Glomerular visceral epithelial cell (primary cell): ENCODE data around the gene NOX5.
A peak's percentile ranks its signal among the peaks of the same experiment; 100 is the strongest.

Experiments used
- DNase-seq: peaks from one replicate; pipeline ENCODE4 v3.0.0-alpha.2; 2016; ENCODE audit errors: extremely low spot score

NOX5 gene

DNA sequence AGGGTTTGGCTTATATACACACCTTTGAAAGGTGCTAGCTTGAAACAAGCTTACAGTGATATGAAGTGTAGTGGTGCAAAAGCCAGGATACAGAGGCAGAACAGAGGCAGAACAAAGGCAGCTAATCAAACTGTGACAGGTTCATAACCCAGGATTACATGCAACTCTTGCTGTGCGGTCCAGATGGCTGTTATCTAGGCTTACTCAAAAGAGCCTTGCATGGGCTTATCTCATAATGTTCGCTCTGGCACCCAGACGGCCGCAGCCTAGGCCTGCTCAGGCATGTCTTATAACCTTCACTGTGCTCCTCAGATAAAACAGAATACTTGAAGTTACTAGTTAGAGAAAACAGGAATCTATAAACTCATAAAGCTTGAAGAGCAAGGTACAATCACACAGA is 22.8 kb upstream of the NOX5 start:
- DNase-seq: no peak

DNA sequence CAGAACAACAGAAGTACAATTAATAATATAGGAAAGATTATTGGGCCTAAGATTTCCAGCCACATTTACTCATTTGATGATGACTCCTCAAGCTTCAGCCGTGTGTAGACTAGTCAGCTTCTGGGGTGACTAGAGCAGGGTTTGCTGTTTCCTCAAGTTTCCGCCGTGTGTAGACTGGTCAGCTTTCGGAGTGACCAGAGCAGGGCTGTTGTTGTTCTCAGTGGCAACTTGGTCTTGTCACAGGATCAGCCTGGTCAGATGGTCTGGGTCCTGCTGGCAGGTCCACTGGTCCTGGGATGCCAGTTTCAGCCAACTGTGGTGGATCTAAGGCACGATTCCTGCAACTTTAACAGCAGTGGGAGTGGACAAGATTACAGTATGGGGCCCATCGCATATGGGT is 21.8 kb upstream of the NOX5 start:
- DNase-seq: no peak

GRCh38 chr15:68993276-68993675 is 21.2 kb upstream of the NOX5 start:
- DNase-seq: no peak

- DNase-seq: peak; percentile 7
These were observed 20.3 kb upstream of the NOX5 start for GRCh38 chr15:68994149-68994548.

GRCh38 chr15:68994981-68995761 is 19.3 kb upstream of the NOX5 start:
- no peak for DNase-seq

DNA sequence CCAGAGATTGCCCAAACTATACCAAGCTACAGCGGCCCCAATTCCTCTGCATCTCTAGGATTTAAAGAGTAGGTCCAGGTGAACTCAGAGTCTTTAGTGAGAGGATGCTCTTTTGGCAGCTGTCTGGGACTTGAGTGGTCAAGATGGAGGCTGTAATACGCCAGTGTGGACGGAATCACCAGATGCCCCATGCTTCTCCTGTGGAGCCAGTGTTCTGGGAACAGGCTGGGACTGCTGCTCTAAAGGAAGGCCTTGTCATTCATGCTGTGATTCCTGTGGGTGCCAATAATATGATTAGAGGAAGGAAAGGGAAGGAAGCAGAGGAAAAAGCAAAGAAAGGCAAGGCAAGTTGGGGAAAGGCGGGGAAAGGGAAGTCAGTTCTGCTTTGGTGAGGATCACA is 17.4 kb upstream of the NOX5 start:
- DNase-seq: no peak

- DNase-seq: no peak
These were observed 16.3 kb upstream of the NOX5 start for GRCh38 chr15:68997930-68998777.

DNA sequence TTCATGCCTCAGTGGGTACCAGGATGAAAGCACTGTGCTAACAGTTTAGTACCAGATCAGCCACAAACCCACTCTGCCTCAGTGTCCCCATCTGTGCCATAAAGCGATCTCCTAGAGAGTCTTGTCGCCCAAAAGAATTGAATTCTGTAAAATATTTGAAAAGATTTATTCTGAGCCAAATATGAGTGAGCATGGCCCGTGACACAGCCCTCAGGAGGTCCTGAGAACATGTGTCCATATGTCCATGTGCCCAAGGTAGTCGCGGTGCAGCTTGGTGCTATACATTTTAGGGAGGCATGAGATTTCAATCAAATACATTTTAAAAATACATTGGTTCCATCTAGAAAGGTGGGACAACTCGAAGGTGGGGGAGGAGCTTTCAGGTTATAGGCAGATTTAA is 15.4 kb upstream of the NOX5 start:
- no peak for DNase-seq

- DNase-seq: no peak
These were observed 14.4 kb upstream of the NOX5 start for GRCh38 chr15:69000091-69000490.

DNA sequence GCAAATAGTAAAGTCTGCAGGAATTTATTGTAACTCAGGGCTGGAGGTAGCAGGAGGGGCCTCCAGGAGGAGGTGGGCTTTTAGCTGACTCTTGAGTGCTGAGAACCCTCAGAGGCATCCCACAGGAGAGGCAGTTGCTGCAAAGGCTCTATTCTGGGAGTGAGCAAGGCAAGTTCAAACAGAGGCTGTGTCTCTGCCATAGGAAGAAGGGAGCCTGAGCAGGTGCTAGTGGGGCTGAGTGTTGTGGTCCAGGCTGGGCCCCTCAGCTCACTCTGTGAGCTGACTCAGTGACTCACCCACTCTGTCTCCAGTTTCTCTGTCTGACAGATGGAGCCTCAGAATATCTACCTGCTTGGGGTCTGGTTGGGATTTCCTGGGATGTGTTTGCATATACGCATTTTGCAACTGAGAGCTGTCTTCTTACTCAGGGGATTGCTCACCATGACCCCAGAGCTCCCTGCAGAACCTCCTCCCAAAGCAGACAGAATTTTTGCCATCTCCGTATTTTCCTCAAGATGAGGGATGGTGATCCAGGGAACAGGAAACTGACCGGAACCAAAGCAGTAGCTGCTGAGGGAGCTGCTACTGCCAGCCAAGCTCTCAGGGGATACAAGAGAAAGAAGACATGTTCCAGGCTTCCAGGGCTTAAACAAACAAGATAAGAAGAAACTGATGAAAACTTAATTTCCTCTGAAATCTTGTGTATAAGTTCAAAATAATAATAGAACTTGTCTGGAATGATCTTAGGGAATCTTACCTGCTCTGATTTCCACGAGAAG is 13.6 kb upstream of the NOX5 start:
- no peak for DNase-seq

DNA sequence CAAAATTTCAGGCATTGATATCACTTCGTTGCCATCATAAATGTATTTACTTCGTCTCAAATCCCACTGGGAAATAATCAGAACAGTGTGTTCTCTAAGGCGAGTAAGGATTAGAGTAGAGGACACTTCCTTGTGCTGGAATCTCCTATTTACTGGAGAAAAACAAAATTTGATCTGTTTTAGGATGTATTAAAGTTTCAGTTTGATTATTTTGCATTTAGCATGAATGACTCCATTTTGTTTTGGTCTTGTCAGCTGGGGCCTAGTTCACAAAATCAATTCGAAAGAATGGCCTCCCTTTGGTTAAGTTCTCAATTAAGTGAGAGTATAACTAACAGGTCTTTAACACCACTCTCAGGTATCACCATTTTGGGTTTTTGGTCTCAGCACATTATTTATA is 11.7 kb upstream of the NOX5 start:
- no peak for DNase-seq

DNA sequence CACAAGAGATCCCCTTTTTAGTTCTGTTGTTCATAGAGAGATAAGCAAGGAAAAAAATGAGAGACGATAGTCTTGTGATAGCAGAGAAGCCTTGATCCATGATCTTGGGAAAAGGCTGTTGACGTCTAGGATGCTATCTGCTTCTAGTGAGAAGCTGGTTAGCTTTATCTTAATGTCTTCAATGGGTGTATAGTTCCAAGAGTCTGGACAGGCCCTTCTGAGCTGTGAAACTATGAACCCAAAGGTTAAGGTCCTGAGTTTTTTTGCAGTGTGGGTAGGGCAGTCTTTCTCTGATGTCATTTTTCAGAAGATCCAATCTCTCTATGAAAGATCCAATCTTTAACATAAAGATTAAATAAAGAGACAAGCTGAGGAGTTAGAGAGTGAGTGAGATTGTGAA is 10.5 kb upstream of the NOX5 start:
- no peak for DNase-seq

DNA sequence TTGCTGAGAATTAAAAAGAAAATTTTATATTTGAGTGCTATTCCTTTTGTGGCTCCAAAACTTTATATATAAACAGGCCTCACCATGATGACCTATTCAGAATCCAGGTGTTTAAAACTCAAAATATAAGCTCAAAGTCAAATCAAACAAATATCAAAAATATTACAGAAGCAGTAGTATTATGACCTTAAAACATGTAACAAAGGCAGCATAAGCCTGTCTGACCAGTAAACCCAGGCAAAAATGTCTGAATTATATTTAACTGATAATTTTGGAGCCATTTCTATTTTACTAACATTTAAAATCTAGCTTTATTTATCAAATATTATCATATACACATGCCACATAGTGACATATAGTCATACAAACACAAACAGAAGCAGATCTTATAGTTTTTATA is 6.4 kb upstream of the NOX5 start:
- DNase-seq: no peak

GRCh38 chr15:69009341-69009740 is 5.2 kb upstream of the NOX5 start:
- DNase-seq: no peak

DNA sequence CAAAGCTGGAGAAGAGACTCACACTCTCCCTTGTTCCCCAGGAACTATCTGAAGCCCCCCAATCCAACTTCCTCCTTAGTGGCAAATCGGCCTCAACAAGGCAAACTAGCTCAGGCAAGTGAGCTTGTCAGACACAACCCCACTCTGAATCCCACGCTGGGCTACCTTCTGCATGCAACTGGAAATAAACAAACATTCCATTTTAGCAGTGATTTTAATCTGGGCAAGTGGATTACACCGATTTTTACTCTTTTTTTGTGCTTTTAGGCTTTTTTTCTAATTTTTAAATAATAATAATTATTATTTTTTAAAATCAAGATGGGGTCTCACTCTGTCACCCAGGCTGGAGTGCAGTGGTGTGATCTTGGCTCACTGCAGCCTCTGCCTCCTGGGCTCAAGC is 2.9 kb upstream of the NOX5 start:
- DNase-seq: no peak

DNA sequence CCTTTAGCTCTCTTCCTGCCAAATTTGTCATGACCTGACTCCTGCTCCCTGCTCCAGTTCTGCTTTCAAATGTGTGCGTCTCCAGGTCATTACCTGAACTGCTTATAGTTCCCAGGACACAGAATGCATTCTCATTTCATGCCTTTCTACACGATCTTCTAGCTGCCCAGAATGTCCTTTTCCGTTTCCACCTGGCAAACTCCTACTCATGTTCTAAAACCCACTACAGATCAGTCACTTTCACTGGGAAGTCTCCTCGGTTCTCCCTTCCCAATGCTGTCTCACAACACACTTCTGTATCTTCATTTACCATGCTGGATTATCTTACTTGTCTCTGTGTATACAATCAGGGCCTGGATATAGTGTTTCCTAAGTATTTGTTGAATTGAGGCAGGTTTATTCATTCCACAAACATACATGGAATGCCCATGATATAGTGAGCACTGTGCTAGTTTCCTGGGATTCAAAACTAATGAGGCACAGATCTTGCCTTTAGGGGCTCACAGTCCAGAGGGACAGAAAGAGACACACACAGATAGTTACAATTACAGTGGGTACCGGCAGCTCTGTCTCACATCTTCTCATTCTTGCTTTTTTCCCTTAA is 1.6 kb upstream of the NOX5 start:
- DNase-seq: no peak

DNA sequence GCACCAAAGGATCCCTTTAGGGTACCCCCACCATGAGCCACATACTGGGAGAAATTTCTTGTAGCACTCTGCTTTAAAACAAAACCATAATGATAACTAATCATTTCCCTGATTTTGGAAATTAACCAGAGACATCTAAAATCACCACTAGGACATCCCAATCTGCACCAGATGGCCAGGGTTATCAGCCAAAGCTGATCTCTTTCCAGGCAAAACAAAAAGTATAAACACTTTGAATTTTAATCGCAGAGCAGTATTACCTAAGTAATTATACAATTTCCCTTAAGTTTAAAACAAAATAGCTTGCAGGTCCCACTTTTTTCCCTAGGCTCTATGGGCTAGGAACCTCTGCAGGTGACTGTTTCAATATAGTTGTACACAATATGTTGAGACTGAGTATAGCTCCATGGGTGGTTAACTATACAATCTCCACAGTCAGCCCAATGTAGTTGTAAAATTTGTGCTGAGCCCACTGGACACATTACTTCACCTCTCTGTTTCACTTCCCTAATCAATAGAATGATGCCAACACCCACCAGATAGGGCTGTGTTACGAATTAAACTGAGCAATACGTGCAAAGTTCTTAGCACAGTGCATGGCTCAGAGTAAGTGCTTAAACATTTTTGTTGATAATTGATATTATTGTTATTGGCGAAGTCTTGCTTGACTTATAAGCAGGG is 629 bp upstream of the NOX5 start:
- no peak for DNase-seq

- no peak for DNase-seq
These were observed 1.1 kb downstream of the NOX5 start for GRCh38 chr15:69015591-69015990.

DNA sequence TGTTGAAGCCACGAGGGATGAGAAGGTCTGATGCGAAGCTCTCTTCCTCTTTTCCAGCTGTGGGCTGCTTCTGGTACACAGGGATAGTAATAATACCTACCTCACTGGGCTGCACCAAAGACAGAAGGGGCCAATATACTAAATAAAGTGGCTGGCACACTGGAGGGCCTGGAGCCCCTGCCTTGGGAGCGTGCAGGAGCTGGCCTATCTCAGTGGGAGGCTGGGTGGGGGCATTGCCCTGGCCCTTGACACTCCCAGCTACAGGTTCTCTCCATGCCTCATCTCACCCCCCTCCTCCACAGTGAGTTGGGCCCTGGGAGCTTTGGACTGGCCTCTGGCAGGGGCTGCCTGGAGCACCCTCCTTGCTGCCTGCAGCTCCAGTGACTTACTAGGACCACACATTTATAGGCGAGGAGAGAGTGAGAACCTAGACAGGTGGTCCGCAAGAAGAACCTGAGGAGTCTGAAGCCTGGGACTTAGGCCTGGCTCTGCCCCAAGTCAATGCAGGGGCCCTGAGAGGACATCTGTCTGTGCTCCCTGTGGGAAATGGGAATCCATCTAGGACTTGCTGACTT is 1.6 kb downstream of the NOX5 start:
- no peak for DNase-seq

DNA sequence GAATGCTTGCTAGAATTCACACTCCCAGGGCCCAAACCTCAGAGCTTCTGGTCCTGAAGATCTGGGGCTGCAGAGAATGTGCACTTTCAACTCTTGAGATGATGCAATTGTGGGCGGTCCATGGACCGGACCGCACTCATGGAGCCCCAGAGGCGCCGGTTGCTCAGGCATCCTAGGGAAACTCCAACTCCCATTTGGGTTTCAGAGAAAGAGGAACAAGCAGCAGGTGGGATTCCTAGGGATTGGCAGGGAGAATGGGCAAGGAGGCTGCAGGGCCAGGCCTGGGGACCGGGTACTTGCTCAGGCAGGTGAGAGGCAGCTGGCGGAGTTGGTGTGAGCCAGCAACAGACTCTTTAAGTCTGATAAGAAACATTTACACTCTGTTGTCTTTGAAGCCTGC is 3.5 kb downstream of the NOX5 start:
- no peak for DNase-seq

DNA sequence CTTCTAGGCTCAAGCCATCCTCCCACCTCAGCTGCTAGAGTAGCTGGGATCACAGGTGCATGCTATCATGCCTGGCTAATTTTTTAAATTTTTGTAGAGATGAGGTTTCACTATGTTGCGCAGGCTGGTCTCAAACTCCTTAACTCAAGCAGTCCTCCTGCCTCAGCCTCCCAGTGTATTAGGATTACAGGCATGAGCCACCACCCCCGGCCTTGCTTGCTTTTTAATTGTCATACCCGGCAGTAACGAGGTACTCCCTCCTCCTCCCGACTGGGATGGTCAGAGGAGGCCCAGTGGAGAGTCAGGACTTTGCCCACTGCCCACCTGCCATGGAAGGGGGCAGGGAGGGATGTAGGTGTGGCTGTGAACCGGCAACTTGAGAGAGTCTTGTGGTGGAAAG is 4.5 kb downstream of the NOX5 start:
- DNase-seq: no peak
